HFFc6 (cell line): Measurements from ENCODE around the gene C8G. TPM values are rescaled to one million over a fixed set of nuclear protein-coding genes. Genes with fewer than 3 reads are reported as not detected.

Source experiments
- DNase-seq: peaks from one replicate; pipeline ENCODE4 v3.0.0-alpha.2; 2018
- H3K27ac Mint-ChIP-seq: 2 replicates; pipeline ENCODE4 v1.8.0; 2020; ENCODE audit warnings: mild to moderate bottlenecking, mixed read lengths
- H3K27me3 Mint-ChIP-seq: 2 replicates; pipeline ENCODE4 v1.8.0; 2021; ENCODE audit warnings: mild to moderate bottlenecking, moderate library complexity, mixed read lengths; ENCODE audit not compliant: insufficient read depth
- H3K36me3 Mint-ChIP-seq: 2 replicates; pipeline ENCODE4 v1.8.0; 2021; ENCODE audit warnings: low read depth, mixed read lengths
- H3K4me1 Mint-ChIP-seq: 2 replicates; pipeline ENCODE4 v1.8.0; 2020; ENCODE audit warnings: low read depth, mixed read lengths
- H3K4me3 Mint-ChIP-seq: 2 replicates; pipeline ENCODE4 v1.8.0; 2020; ENCODE audit warnings: mild to moderate bottlenecking, moderate library complexity, mixed read lengths
- H3K9me3 Mint-ChIP-seq: 2 replicates; pipeline ENCODE4 v1.8.0; 2020; ENCODE audit warnings: mild to moderate bottlenecking, mixed read lengths
- CTCF ChIP-seq: fragments of 200-600 bp; sonication (generic); IDR thresholded peaks from 2 replicates; pipeline ENCODE4 v1.5.0; 2021; ENCODE audit warnings: antibody characterized with exemption, mild to moderate bottlenecking
- total RNA-seq, 6 experiments: library from RNA; stranded (reverse); fragmentation: NEBNext Ultra II Directional; extraction: Animal tissue kit (Norgen Biotek cat#: 25700); gene quantifications; 2 replicates in 1 of 6; 3 replicates in 5 of 6; pipeline ENCODE4 v1.2.3, GENCODE V29; 2021

C8G gene
- total RNA-seq, 6 experiments from 2014 or later: 0.51 to 1.8 (median 0.97) TPM

- no peaks in the 10 kb centered on the region for H3K9me3 Mint-ChIP-seq
- H3K4me3 Mint-ChIP-seq: no peak overlapping the region
- H3K27me3 Mint-ChIP-seq: no peaks in the 10 kb centered on the region
- TF ChIP-seq CTCF: no peak
- no peak for DNase-seq
- no peaks in the 10 kb centered on the region for H3K4me1 Mint-ChIP-seq
- peaks cover 5% of the 10 kb centered on the region; the same call in 1 of the 2 replicates for H3K36me3 Mint-ChIP-seq
- H3K27ac Mint-ChIP-seq: no peak overlapping the region
Observed at GRCh38 chr9:136907011-136907914, 37.8 kb upstream of the C8G start.

- no peak for TF ChIP-seq CTCF
- H3K36me3 Mint-ChIP-seq: peaks cover 8% of the 10 kb centered on the region; the same call in 1 of the 2 replicates
- no peak overlapping the region for H3K27ac Mint-ChIP-seq
Observed at GRCh38 chr9:136910197-136910900, 34.7 kb upstream of the C8G start.

GRCh38 chr9:136910901-136911245 lies 34.2 kb upstream of the C8G start:
- H3K27me3 Mint-ChIP-seq: no peaks in the 10 kb centered on the region
- H3K4me1 Mint-ChIP-seq: no peaks in the 10 kb centered on the region
- DNase-seq: no peak
- H3K36me3 Mint-ChIP-seq: peaks cover 8% of the 10 kb centered on the region; the same call in 1 of the 2 replicates
- H3K4me3 Mint-ChIP-seq: no peak overlapping the region
- no peak; the same call in 1 of the 2 replicates for TF ChIP-seq CTCF
- no peaks in the 10 kb centered on the region for H3K9me3 Mint-ChIP-seq
- H3K27ac Mint-ChIP-seq: no peak overlapping the region

More at GRCh38 chr9:136910197-136910900, 34.7 kb upstream of the C8G start:
- no peaks in the 10 kb centered on the region for H3K9me3 Mint-ChIP-seq
- no peak for DNase-seq
- no peaks in the 10 kb centered on the region for H3K4me1 Mint-ChIP-seq
- no peak overlapping the region for H3K4me3 Mint-ChIP-seq
- H3K27me3 Mint-ChIP-seq: no peaks in the 10 kb centered on the region

GRCh38 chr9:136913701-136914438 lies 31.2 kb upstream of the C8G start:
- no peak for TF ChIP-seq CTCF
- no peaks in the 10 kb centered on the region for H3K9me3 Mint-ChIP-seq
- no peak overlapping the region for H3K4me3 Mint-ChIP-seq
- no peaks in the 10 kb centered on the region for H3K4me1 Mint-ChIP-seq
- DNase-seq: no peak
- peaks cover 8% of the 10 kb centered on the region; the same call in 1 of the 2 replicates for H3K36me3 Mint-ChIP-seq
- H3K27ac Mint-ChIP-seq: no peak overlapping the region
- no peaks in the 10 kb centered on the region for H3K27me3 Mint-ChIP-seq

GRCh38 chr9:136915632-136916329 lies 29.3 kb upstream of the C8G start:
- H3K9me3 Mint-ChIP-seq: no peaks in the 10 kb centered on the region
- TF ChIP-seq CTCF: no peak
- H3K36me3 Mint-ChIP-seq: peaks cover 8% of the 10 kb centered on the region; the same call in 1 of the 2 replicates
- H3K27me3 Mint-ChIP-seq: no peaks in the 10 kb centered on the region
- no peak overlapping the region for H3K4me3 Mint-ChIP-seq
- no peak overlapping the region for H3K27ac Mint-ChIP-seq
- no peak for DNase-seq
- H3K4me1 Mint-ChIP-seq: no peaks in the 10 kb centered on the region
